Occipital lobe (tissue), 2 donors: ENCODE measurements around the gene RIOK2. TPM values are rescaled to one million over a fixed set of nuclear protein-coding genes. Genes with fewer than 3 reads are reported as not detected.
"Not testable (repeated sequence)": the region's sequence is repeated elsewhere in the genome, so short reads cannot be mapped to it uniquely, and the experiment has no call there.

ENCODE experiments used
- DNase-seq: peaks from one replicate; lab custom pipeline; 2025; lab: John Stamatoyannopoulos, UW
- total RNA-seq: library from RNA; depleted of rRNA; stranded (reverse); fragments of >200 nt; gene quantifications from one replicate; pipeline ENCODE4 v1.2.3, GENCODE V29; 2014

Gene RIOK2
- 25.7 TPM for total RNA-seq

- DNase-seq, result peak; percentile 89
Observed at GRCh38 chr5:97183100-97183929, at the start of gene RIOK2. TSS of gene RIOK2 (minus strand) at chr5:97183247. CDS start at chr5:97183191, 56 bp downstream.

- DNase-seq, result peak; percentile 0
Observed at GRCh38 chr5:97231025-97231636, 48.1 kb upstream of the RIOK2 start.

- DNase-seq, result no peak
Observed at GRCh38 chr5:97229688-97230285, 46.7 kb upstream of the RIOK2 start.

GRCh38 chr5:97229196-97229595, 46.1 kb upstream of the RIOK2 start:
- no peak for DNase-seq

GRCh38 chr5:97225222-97225621, 42.2 kb upstream of the RIOK2 start:
- DNase-seq, result no peak

- DNase-seq, result no peak
Observed at GRCh38 chr5:97224112-97224750, 41.2 kb upstream of the RIOK2 start.

- DNase-seq, result no peak
Observed at GRCh38 chr5:97223596-97223995, 40.5 kb upstream of the RIOK2 start.

GRCh38 chr5:97209343-97209742, 26.3 kb upstream of the RIOK2 start:
- DNase-seq, result no peak

GRCh38 chr5:97208714-97209113, 25.7 kb upstream of the RIOK2 start:
- DNase-seq, result no peak

GRCh38 chr5:97208184-97208713, 25.2 kb upstream of the RIOK2 start:
- DNase-seq, result no peak

- no peak for DNase-seq
Observed at GRCh38 chr5:97194366-97194765, 11.3 kb upstream of the RIOK2 start.

- no peak for DNase-seq
Observed at GRCh38 chr5:97193355-97193688, 10.3 kb upstream of the RIOK2 start.

- no peak for DNase-seq
Observed at GRCh38 chr5:97192580-97193354, 9.7 kb upstream of the RIOK2 start.

- no peak for DNase-seq
Observed at GRCh38 chr5:97191893-97192292, 8.8 kb upstream of the RIOK2 start.

- not testable (repeated sequence) for DNase-seq
Observed at GRCh38 chr5:97189523-97189922, 6.5 kb upstream of the RIOK2 start.

- no peak for DNase-seq
Observed at GRCh38 chr5:97183930-97184213, 825 bp upstream of the RIOK2 start.

- DNase-seq, result no peak
Observed at GRCh38 chr5:97182571-97183099, 412 bp downstream of the RIOK2 start.

- no peak for DNase-seq
Observed at GRCh38 chr5:97181856-97182545, 1.0 kb downstream of the RIOK2 start.

- DNase-seq, result not testable (repeated sequence)
Observed at GRCh38 chr5:97179457-97179856, 3.6 kb downstream of the RIOK2 start.

- no peak for DNase-seq
Observed at GRCh38 chr5:97172227-97172626, 10.8 kb downstream of the RIOK2 start.

- DNase-seq, result no peak
Observed at GRCh38 chr5:97171703-97172102, 11.3 kb downstream of the RIOK2 start.
